OCI-LY1 (cell line): ENCODE results near the gene FYB1.

ENCODE experiments used
- CTCF ChIP-seq: fragments of 200-600 bp; sonication (generic), shearing (Covaris generic); IDR thresholded peaks from 2 replicates; pipeline ENCODE4 v1.5.1; 2017; ENCODE audit warnings: mild to moderate bottlenecking, antibody characterized with exemption, low read length, moderate library complexity, mixed read lengths
- EZH2 ChIP-seq: fragments of 200-600 bp; sonication (generic), shearing (Covaris generic); IDR thresholded peaks from 2 replicates; pipeline ENCODE4 v1.8.0; 2017; ENCODE audit warnings: borderline replicate concordance, mixed run types, mild to moderate bottlenecking, antibody characterized with exemption, low read length, moderate library complexity, mixed read lengths

- TF ChIP-seq EZH2, result no peak
- no peak for TF ChIP-seq CTCF
Observed at GRCh38 chr5:39160576-39161213, 58.7 kb downstream of the FYB1 start.
